ENCODE results near the gene SLC2A14. TPM values are rescaled to one million over a fixed set of nuclear protein-coding genes. Genes with fewer than 3 reads are reported as not detected.
"Not testable (repeated sequence)": the region's sequence is repeated elsewhere in the genome, so short reads cannot be mapped to it uniquely, and the experiment has no call there.

The SLC2A14 gene
- total RNA-seq, 2 donors from 2014 or later, result 3.6 to 8.6 TPM

DNA sequence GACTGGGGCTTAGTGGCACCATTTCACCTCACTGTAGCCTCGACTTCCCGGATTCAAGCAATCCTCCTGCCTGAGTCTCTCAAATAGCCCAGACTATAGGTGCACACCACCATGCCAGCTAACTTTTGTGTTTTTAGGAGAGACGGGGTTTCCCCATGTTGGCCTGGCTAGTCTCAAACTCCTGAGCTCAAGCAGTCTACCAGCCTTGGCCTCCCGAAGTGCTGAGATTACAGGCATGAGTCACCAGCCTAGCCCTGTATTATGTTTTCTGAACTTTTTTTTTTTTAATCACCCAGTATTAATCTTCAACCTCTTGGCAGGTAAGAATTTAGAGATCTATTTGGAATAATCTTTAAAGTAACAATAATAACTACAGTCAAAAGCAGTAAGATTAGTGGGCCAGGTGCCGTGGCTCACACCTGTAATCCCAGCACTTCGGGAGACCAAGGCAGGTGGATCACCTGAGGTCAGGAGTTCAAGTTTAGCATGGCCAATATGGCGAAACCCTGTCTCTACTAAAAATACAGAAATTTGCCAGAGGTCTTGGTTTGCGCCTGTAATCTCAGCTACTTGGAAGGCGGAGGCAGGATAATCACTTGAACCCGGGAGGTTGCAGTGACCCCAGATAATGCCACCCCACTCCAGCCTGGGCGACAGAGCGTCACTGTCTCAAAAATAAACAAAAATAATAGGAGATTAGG is 74.9 kb downstream of the SLC2A14 start:
- Histone ChIP-seq H3K4me1 (peaks cover 11% of the 10 kb centered on the region), H3K27ac (peak overlapping the region in 3 of 4 donors; percentile 17 to 60 (median 39)), H3K36me3 (replicated peaks in 1 of 2; ENCODE audit: insufficient read depth in 1 of 2, low read depth in 2 of 2) (no peaks in the 10 kb centered on the region), H3K9me3 (no peaks in the 10 kb centered on the region), H3K4me3 (no peak overlapping the region), H3K27me3 (no peaks in the 10 kb centered on the region)
- intact Hi-C loops (cut with DNase I), result no loop called here
- ATAC-seq (peak; percentile 85), DNase-seq (peak; percentile 21 to 60 (median 48))
- WGBS, 2 donors, result 38 to 55% methylated on average over 12 of the region's 12 CpGs
- TF ChIP-seq CTCF (IDR thresholded peaks at IDR 0.05) (no peak), POLR2A (IDR thresholded peaks at IDR 0.05) (no peak)

- WGBS, 2 donors, result 94 to 98% methylated on average over 7 of the region's 7 CpGs
- H3K27me3 ChIP-seq; ATAC-seq; H3K4me3 ChIP-seq; H3K36me3 ChIP-seq (replicated peaks in 1 of 2; ENCODE audit: insufficient read depth in 1 of 2, low read depth in 2 of 2); H3K9me3 ChIP-seq; DNase-seq; intact Hi-C loops (cut with DNase I): not testable (repeated sequence)
- peak overlapping the region in 1 of 4 donors; percentile 60 for H3K27ac ChIP-seq
- H3K4me1 ChIP-seq, result peaks cover 11% of the 10 kb centered on the region
These were observed 75.4 kb downstream of the SLC2A14 start for GRCh38 chr12:7797269-7797668.

- intact Hi-C loops (cut with DNase I), result no loop called here
- H3K36me3 ChIP-seq (replicated peaks in 1 of 2; ENCODE audit: insufficient read depth in 1 of 2, low read depth in 2 of 2), result no peaks in the 10 kb centered on the region
- 59 to 66% methylated on average over 3 of the region's 3 CpGs for whole genome bisulfite sequencing, 2 donors
- no peak overlapping the region for H3K27ac ChIP-seq
- TF ChIP-seq POLR2A (IDR thresholded peaks at IDR 0.05) (no peak), CTCF (IDR thresholded peaks at IDR 0.05) (no peak)
- H3K27me3 ChIP-seq, result no peaks in the 10 kb centered on the region
- no peaks in the 10 kb centered on the region for H3K9me3 ChIP-seq
- peaks cover 9% of the 10 kb centered on the region for H3K4me1 ChIP-seq
- no peak overlapping the region for H3K4me3 ChIP-seq
- ATAC-seq, result no peak
- DNase-seq, result no peak
These were observed 79.5 kb downstream of the SLC2A14 start for GRCh38 chr12:7793211-7793610.

DNA sequence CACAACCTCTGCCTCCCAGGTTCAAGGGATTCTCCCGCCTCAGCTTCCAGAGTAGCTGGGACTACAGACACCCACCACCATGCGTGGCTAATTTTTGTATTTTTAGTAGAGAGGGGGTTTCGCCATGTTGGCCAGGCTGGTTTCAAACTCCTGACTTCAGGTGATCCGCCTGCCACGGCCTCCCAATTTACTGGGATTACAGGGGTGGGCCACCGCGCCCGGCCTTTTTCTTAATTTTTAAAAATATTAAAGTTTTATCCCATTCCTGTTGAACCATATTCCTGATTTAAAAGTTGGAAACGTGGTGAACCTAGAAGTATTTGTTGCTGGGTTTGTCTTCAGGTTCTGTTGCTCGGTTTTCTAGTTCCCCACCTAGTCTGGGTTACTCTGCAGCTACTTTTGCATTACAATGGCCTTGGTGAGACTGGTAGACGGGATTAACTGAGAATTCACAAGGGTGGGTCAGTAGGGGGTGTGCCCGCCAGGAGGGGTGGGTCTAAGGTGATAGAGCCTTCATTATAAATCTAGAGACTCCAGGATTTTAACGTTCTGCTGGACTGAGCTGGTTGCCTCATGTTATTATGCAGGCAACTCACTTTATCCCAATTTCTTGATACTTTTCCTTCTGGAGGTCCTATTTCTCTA is 83.7 kb downstream of the SLC2A14 start, which contains the start of gene NANOG:
NANOG (plus strand) TSS at position 519 of the 645 bp plus-strand sequence. CDS start 213 bp downstream, outside the sequence.
- intact Hi-C loops (cut with DNase I); H3K4me3 ChIP-seq; H3K27me3 ChIP-seq; DNase-seq; ATAC-seq; H3K36me3 ChIP-seq (replicated peaks in 1 of 2; ENCODE audit: insufficient read depth in 1 of 2, low read depth in 2 of 2); H3K4me1 ChIP-seq; H3K9me3 ChIP-seq: not testable (repeated sequence)
- 78 to 84% methylated on average over 13 of the region's 13 CpGs for WGBS, 2 donors
- peak within 1 kb of the TSS in 1 of 4 donors; percentile 39 for H3K27ac ChIP-seq

- ATAC-seq (no peak), DNase-seq (no peak)
- H3K27ac ChIP-seq, result peak overlapping the region in 1 of 4 donors; percentile 39
- peaks cover 5% of the 10 kb centered on the region for H3K4me1 ChIP-seq
- intact Hi-C loops (cut with DNase I), result no loop called here
- WGBS, 2 donors, result 11 to 22% methylated on average over 4 of the region's 4 CpGs
- no peak overlapping the region for H3K4me3 ChIP-seq
- no peaks in the 10 kb centered on the region for H3K36me3 ChIP-seq (replicated peaks in 1 of 2; ENCODE audit: insufficient read depth in 1 of 2, low read depth in 2 of 2)
- TF ChIP-seq CTCF (IDR thresholded peaks at IDR 0.05) (no peak), POLR2A (IDR thresholded peaks at IDR 0.05) (no peak)
- H3K27me3 ChIP-seq, result no peaks in the 10 kb centered on the region
- no peaks in the 10 kb centered on the region for H3K9me3 ChIP-seq
These were observed 84.4 kb downstream of the SLC2A14 start for GRCh38 chr12:7788294-7788660.

All from body of pancreas (tissue), 4 donors.